SK-N-SH (cell line): ENCODE data around the gene LMO7. TPM values are rescaled to one million over a fixed set of nuclear protein-coding genes. Genes with fewer than 3 reads are reported as not detected.

ENCODE experiments used
- CTCF ChIA-PET: fragments of 300-600, 350-600 bp; formaldehyde crosslinking; extraction: SDS; loops from one replicate; lab custom pipeline; 2021; lab: Yijun Ruan, JAX
- POLR2A ChIA-PET: fragments of 350-600 bp; sonication (Branson Sonifier 250); formaldehyde crosslinking; extraction: SDS; loops from one replicate; lab custom pipeline; 2020; ENCODE audit warnings: antibody characterized with exemption, inconsistent platforms; lab: Yijun Ruan, JAX
- DNase-seq: peaks from one replicate; pipeline ENCODE4 v3.0.0; 2012
- H2AFZ ChIP-seq: fragments of 200-600 bp; sonication (generic); 2 replicates; pipeline ENCODE4 v1.8.1; 2016; ENCODE audit warnings: antibody characterized with exemption, mild to moderate bottlenecking, low read depth
- H3F3A ChIP-seq: fragments of 200-600 bp; sonication (generic); replicated peaks from 2 replicates; pipeline ENCODE3; 2016; ENCODE audit warnings: antibody characterized with exemption, mild to moderate bottlenecking; ENCODE audit not compliant: insufficient read depth
- H3K27ac ChIP-seq, 2 experiments: fragments of 200-500 bp in 1 of 2; fragments of 200-600 bp in 1 of 2; sonication (Bioruptor generic) in 1 of 2; sonication (generic), shearing (Covaris generic) in 1 of 2; 2 replicates each; pipeline versions ENCODE4 v1.5.1 to v1.6.1; 2014 to 2016; ENCODE audit warnings: low read depth in 2 of 2, inconsistent platforms in 1 of 2, low read length in 1 of 2, mild to moderate bottlenecking in 1 of 2, mixed read lengths in 1 of 2
- H3K27me3 ChIP-seq: fragments of 200-600 bp; sonication (generic), shearing (Covaris generic); 2 replicates; pipeline ENCODE4 v1.6.1; 2016; ENCODE audit warnings: mixed run types; ENCODE audit not compliant: insufficient read depth
- H3K36me3 ChIP-seq, 2 experiments: fragments of 200-500 bp in 1 of 2; fragments of 200-600 bp in 1 of 2; sonication (Bioruptor generic) in 1 of 2; sonication (generic) in 1 of 2; replicated peaks in 1 of 2; 2 replicates each; pipeline versions ENCODE3 to v1.5.1; 2014 to 2016; ENCODE audit warnings: low read length in 1 of 2, mild to moderate bottlenecking in 1 of 2; ENCODE audit not compliant: insufficient read depth in 2 of 2, control insufficient read depth in 1 of 2
- H3K4me1 ChIP-seq, 2 experiments: fragments of 200-500 bp in 1 of 2; fragments of 200-600 bp in 1 of 2; sonication (Bioruptor generic) in 1 of 2; sonication (generic), shearing (Covaris generic) in 1 of 2; 2 replicates each; pipeline versions ENCODE4 v1.5.1 to v1.6.1; 2014 to 2016; ENCODE audit warnings: low read depth in 1 of 2, low read length in 1 of 2, mixed run types in 1 of 2; ENCODE audit not compliant: insufficient read depth in 2 of 2, control insufficient read depth in 1 of 2
- H3K4me2 ChIP-seq: fragments of 200-600 bp; sonication (generic), shearing (Covaris generic); 2 replicates; pipeline ENCODE4 v1.6.1; 2017; ENCODE audit warnings: mixed run types
- H3K4me3 ChIP-seq, 2 experiments: fragments of 200-500 bp in 1 of 2; fragments of 200-600 bp in 1 of 2; sonication (Bioruptor generic) in 1 of 2; sonication (generic), shearing (Covaris generic) in 1 of 2; 2 replicates each; pipeline versions ENCODE4 v1.5.1 to v1.8.1; 2014 to 2016; ENCODE audit warnings: low read depth in 2 of 2, inconsistent platforms in 1 of 2, low read length in 1 of 2, mild to moderate bottlenecking in 1 of 2, mixed read lengths in 1 of 2, moderate library complexity in 1 of 2
- H3K79me2 ChIP-seq: fragments of 200-600 bp; sonication (generic); 2 replicates; pipeline ENCODE4 v1.8.1; 2017; ENCODE audit warnings: mild to moderate bottlenecking; ENCODE audit not compliant: insufficient read depth
- H3K9ac ChIP-seq: fragments of 200-600 bp; sonication (generic); 2 replicates; pipeline ENCODE4 v1.6.1; 2017; ENCODE audit warnings: mixed run types
- H3K9me2 ChIP-seq: fragments of 200-600 bp; sonication (generic); 2 replicates; pipeline ENCODE4 v1.6.1; 2017; ENCODE audit warnings: mixed run types
- H3K9me3 ChIP-seq: fragments of 200-600 bp; sonication (generic); 2 replicates; pipeline ENCODE4 v1.6.1; 2017; ENCODE audit warnings: mixed run types, mild to moderate bottlenecking, moderate library complexity
- H4K20me1 ChIP-seq: fragments of 200-600 bp; sonication (generic); 2 replicates; pipeline ENCODE4 v1.6.1; 2017; ENCODE audit warnings: mild to moderate bottlenecking, mixed run types; ENCODE audit not compliant: insufficient read depth
- CHD2 ChIP-seq: fragments of 150-350 bp; IDR thresholded peaks from 2 replicates; pipeline ENCODE4 v1.6.1; 2018; ENCODE audit warnings: low read length; ENCODE audit not compliant: partially characterized antibody
- EP300 ChIP-seq, 2 experiments: IDR thresholded peaks; 2 replicates each; pipeline versions ENCODE4 v1.4.0 to v1.6.1; 2012; ENCODE audit warnings: borderline replicate concordance in 1 of 2, low read depth in 1 of 2, low read length in 1 of 2
- EZH2phosphoT487 ChIP-seq: fragments of 200-600 bp; sonication (generic); IDR thresholded peaks from 2 replicates; pipeline ENCODE4 v1.6.1; 2017; ENCODE audit warnings: low read depth, mixed run types, mild to moderate bottlenecking, antibody characterized with exemption, moderate library complexity, borderline replicate concordance
- FOXM1 ChIP-seq: IDR thresholded peaks from 2 replicates; pipeline ENCODE4 v1.4.0; 2012; ENCODE audit warnings: low read depth, mild to moderate bottlenecking
- GABPA ChIP-seq: IDR thresholded peaks from 2 replicates; pipeline ENCODE4 v1.4.0; 2012; ENCODE audit warnings: low read depth, mild to moderate bottlenecking
- MEF2A ChIP-seq: IDR thresholded peaks from 2 replicates; pipeline ENCODE4 v1.4.0; 2012; ENCODE audit warnings: low read depth, borderline replicate concordance
- POLR2AphosphoS5 ChIP-seq: IDR thresholded peaks from 2 replicates; pipeline ENCODE4 v1.6.1; 2012; ENCODE audit warnings: low read depth, low read length
- RFX5 ChIP-seq: IDR thresholded peaks from 2 replicates; pipeline ENCODE4 v1.6.1; 2012; ENCODE audit warnings: mild to moderate bottlenecking, improper control_type of control experiment, low read length
- SIN3A ChIP-seq: IDR thresholded peaks from 2 replicates; pipeline ENCODE4 v1.6.1; 2012; ENCODE audit warnings: low read depth, mild to moderate bottlenecking, low read length, moderate library complexity, borderline replicate concordance
- TAF1 ChIP-seq: IDR thresholded peaks from 2 replicates; pipeline ENCODE4 v1.6.1; 2012; ENCODE audit warnings: low read depth, mild to moderate bottlenecking, low read length, moderate library complexity, borderline replicate concordance
- TEAD4 ChIP-seq: IDR thresholded peaks from 2 replicates; pipeline ENCODE4 v1.4.0; 2012; ENCODE audit warnings: mild to moderate bottlenecking, borderline replicate concordance; ENCODE audit not compliant: insufficient read depth
- WGBS: methylation state at CpG from one replicate; pipeline ENCODE4 v1.1.6; 2017; ENCODE audit warnings: low lambda C conversion rate; 5-methylcytosine and 5-hydroxymethylcytosine counted together
- polyA plus RNA-seq, 3 experiments: library from polyadenylated mRNA; depleted of rRNA; stranded (reverse); fragments of >200 nt; gene quantifications; 2 replicates each; pipeline ENCODE4 v1.2.3, GENCODE V29; 2012
- TF ChIP-seq, protein P1 (sequence below): IDR thresholded peaks from 2 replicates; pipeline ENCODE4; 2012
- TF ChIP-seq, protein P2 (sequence below): IDR thresholded peaks from 2 replicates; pipeline ENCODE4 v1.6.1; 2012; ENCODE audit warnings: mild to moderate bottlenecking, low read depth, low read length, moderate library complexity
- TF ChIP-seq, protein P3 (sequence below): IDR thresholded peaks from 2 replicates; pipeline ENCODE4 v1.4.0; 2012; ENCODE audit warnings: low read depth, borderline replicate concordance

LMO7 gene
- 83.6 and 94.9 TPM in 2 replicates for polyA plus RNA-seq (2012; rRNA removed)
- polyA plus RNA-seq (2012; cell fraction: cytosol; rRNA removed), result 49.1 and 49.4 TPM in 2 replicates
- 381 and 554 TPM in 2 replicates for polyA plus RNA-seq (2012; cell fraction: nucleus; rRNA removed)

DNA sequence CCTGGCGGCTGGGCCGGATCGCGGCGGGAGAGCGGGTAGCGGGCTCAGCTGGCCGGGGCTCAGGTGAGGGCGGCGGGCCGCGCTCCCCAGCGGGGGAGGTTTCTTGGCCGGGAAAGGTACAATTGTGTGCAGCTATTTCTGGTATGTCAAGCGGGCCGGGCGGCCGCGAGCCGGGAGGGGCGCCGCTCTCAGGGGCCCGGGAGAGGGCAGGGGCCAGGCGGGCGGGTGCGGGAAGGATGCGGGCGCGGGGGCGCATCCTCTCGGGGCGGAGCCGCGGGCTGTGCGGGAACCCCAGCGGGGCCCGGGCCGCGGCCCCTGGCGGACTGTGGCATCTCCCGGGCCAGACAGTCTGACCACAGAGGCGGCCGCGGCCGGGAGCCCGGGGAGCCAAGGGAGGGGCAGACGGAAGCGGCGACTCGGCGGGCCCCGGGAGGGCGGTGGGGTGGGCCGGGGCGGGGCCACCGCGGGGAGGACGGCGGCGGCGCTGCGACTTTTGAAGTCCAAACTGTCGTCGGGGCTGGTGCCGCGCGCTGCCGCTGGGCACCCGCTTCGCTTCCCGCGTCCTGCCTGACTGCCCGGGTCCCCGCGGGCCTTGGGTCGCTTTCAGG, at the start of gene LMO7:
TSS of gene LMO7 (plus strand) at position 503 of the 608 bp plus-strand sequence. CDS start 328 bp downstream, outside the sequence.
- CTCF ChIA-PET, result interaction anchor here (0.6 kb wide), 1 partner anchor 13 kb away, joined by 3 read pairs; no protein-coding TSS in a partner anchor
- Histone ChIP-seq H3K9me3 (no peaks in the 10 kb centered on the region), H3K9me2 (no peaks in the 10 kb centered on the region), H3K4me3 (peak within 1 kb of the TSS; percentile 86 to 90), H2AFZ (peak within 1 kb of the TSS; percentile 40; the same call in 1 of the 2 replicates), H3K36me3 (peaks cover 6 to 32% of the 10 kb centered on the region in 2 experiments), H3K27me3 (no peaks in the 10 kb centered on the region), H3K4me2 (peak within 1 kb of the TSS; percentile 86), H3K79me2 (peaks cover 86% of the 10 kb centered on the region), H4K20me1 (peaks cover 29% of the 10 kb centered on the region), H3K4me1 (peaks cover 6 to 10% of the 10 kb centered on the region in 2 experiments; a peak in 3 of 4 replicates), H3K9ac (peak within 1 kb of the TSS; percentile 92), H3K27ac (peak within 1 kb of the TSS; percentile 75 to 93), H3F3A (peaks cover 42% of the 10 kb centered on the region)
- WGBS, result 0% methylated on average over 7 of the region's 76 CpGs
- no peak for TF ChIP-seq EZH2phosphoT487
- TF ChIP-seq MEF2A, result peak; percentile 24; the same call in 1 of the 2 replicates
- TF ChIP-seq TEAD4, result peak; percentile 29; the same call in 1 of the 2 replicates
- TF ChIP-seq, protein P1, sequence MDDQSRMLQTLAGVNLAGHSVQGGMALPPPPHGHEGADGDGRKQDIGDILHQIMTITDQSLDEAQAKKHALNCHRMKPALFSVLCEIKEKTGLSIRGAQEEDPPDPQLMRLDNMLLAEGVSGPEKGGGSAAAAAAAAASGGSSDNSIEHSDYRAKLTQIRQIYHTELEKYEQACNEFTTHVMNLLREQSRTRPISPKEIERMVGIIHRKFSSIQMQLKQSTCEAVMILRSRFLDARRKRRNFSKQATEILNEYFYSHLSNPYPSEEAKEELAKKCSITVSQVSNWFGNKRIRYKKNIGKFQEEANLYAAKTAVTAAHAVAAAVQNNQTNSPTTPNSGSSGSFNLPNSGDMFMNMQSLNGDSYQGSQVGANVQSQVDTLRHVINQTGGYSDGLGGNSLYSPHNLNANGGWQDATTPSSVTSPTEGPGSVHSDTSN, result peak; percentile 12; the same call in 1 of the 2 replicates
- peak; percentile 71 for TF ChIP-seq POLR2AphosphoS5
- TF ChIP-seq, protein P2, sequence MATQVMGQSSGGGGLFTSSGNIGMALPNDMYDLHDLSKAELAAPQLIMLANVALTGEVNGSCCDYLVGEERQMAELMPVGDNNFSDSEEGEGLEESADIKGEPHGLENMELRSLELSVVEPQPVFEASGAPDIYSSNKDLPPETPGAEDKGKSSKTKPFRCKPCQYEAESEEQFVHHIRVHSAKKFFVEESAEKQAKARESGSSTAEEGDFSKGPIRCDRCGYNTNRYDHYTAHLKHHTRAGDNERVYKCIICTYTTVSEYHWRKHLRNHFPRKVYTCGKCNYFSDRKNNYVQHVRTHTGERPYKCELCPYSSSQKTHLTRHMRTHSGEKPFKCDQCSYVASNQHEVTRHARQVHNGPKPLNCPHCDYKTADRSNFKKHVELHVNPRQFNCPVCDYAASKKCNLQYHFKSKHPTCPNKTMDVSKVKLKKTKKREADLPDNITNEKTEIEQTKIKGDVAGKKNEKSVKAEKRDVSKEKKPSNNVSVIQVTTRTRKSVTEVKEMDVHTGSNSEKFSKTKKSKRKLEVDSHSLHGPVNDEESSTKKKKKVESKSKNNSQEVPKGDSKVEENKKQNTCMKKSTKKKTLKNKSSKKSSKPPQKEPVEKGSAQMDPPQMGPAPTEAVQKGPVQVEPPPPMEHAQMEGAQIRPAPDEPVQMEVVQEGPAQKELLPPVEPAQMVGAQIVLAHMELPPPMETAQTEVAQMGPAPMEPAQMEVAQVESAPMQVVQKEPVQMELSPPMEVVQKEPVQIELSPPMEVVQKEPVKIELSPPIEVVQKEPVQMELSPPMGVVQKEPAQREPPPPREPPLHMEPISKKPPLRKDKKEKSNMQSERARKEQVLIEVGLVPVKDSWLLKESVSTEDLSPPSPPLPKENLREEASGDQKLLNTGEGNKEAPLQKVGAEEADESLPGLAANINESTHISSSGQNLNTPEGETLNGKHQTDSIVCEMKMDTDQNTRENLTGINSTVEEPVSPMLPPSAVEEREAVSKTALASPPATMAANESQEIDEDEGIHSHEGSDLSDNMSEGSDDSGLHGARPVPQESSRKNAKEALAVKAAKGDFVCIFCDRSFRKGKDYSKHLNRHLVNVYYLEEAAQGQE, result 0 out of 2 replicates have a peak, but pooled peaks have one; percentile 3
- peak; percentile 80 for TF ChIP-seq FOXM1
- TF ChIP-seq, protein P3, sequence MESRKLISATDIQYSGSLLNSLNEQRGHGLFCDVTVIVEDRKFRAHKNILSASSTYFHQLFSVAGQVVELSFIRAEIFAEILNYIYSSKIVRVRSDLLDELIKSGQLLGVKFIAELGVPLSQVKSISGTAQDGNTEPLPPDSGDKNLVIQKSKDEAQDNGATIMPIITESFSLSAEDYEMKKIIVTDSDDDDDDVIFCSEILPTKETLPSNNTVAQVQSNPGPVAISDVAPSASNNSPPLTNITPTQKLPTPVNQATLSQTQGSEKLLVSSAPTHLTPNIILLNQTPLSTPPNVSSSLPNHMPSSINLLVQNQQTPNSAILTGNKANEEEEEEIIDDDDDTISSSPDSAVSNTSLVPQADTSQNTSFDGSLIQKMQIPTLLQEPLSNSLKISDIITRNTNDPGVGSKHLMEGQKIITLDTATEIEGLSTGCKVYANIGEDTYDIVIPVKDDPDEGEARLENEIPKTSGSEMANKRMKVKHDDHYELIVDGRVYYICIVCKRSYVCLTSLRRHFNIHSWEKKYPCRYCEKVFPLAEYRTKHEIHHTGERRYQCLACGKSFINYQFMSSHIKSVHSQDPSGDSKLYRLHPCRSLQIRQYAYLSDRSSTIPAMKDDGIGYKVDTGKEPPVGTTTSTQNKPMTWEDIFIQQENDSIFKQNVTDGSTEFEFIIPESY, result no peak
- TF ChIP-seq RFX5, result no peak
- TF ChIP-seq EP300 (IDR thresholded peaks at IDR 0.05; ENCODE audit: borderline replicate concordance in 1 of 2, low read depth in 1 of 2, low read length in 1 of 2), result peak in 1 of 2 experiments; percentile 26; a peak in 1 of 4 replicates
- no peak for TF ChIP-seq CHD2
- no peak for TF ChIP-seq GABPA
- peak; percentile 82 for TF ChIP-seq TAF1
- no peak for TF ChIP-seq SIN3A
- DNase-seq, result peak; percentile 90
- POLR2A ChIA-PET, result no interaction called here
